Parathyroid adenoma (tissue), 2 donors: ENCODE results near the gene CEACAM1.
"Not testable (repeated sequence)": the region's sequence is repeated elsewhere in the genome, so short reads cannot be mapped to it uniquely, and the experiment has no call there.

Experiments used
- H2AFZ ChIP-seq: fragments of 300-600 bp; sonication (generic); one replicate; pipeline ENCODE4 v1.7.0; 2017; ENCODE audit warnings: antibody characterized with exemption, mild to moderate bottlenecking
- H3K27ac ChIP-seq: fragments of 300-600 bp; sonication (generic); one replicate; pipeline ENCODE4 v1.7.0; 2017
- H3K27me3 ChIP-seq: fragments of 300-600 bp; sonication (generic); one replicate; pipeline ENCODE4 v1.7.0; 2017; ENCODE audit warnings: low read length; ENCODE audit not compliant: control insufficient read depth, insufficient read depth
- H3K36me3 ChIP-seq: fragments of 300-600 bp; sonication (generic); one replicate; pipeline ENCODE4 v1.7.0; 2017; ENCODE audit warnings: low read length; ENCODE audit not compliant: control insufficient read depth, insufficient read depth
- H3K4me1 ChIP-seq: fragments of 300-600 bp; sonication (generic); one replicate; pipeline ENCODE4 v1.7.0; 2017; ENCODE audit warnings: control low read depth
- H3K4me2 ChIP-seq: fragments of 300-600 bp; sonication (generic); one replicate; pipeline ENCODE4 v1.7.0; 2017; ENCODE audit warnings: low read length
- H3K4me3 ChIP-seq: fragments of 300-600 bp; sonication (generic); one replicate; pipeline ENCODE4 v1.7.0; 2017; ENCODE audit warnings: low read depth, low read length
- H3K79me2 ChIP-seq: fragments of 300-600 bp; sonication (generic); one replicate; pipeline ENCODE4 v1.7.0; 2017; ENCODE audit warnings: control low read depth
- H3K9ac ChIP-seq: fragments of 300-600 bp; sonication (generic); one replicate; pipeline ENCODE4 v1.7.0; 2017; ENCODE audit warnings: mild to moderate bottlenecking
- H3K9me3 ChIP-seq: fragments of 300-600 bp; sonication (generic); one replicate; pipeline ENCODE4 v1.7.0; 2017; ENCODE audit warnings: low read length; ENCODE audit not compliant: control insufficient read depth
- CTCF ChIP-seq: fragments of 300-600 bp; sonication (generic); IDR thresholded peaks from one replicate; pipeline ENCODE4 v1.7.0; 2017; ENCODE audit warnings: antibody characterized with exemption, mild to moderate bottlenecking
- donor health status: primary hyperparathyroidism.

CEACAM1 gene

GRCh38 chr19:42560731-42561130, 32.5 kb upstream of the CEACAM1 start:
- Histone ChIP-seq H3K36me3 (no peaks in the 10 kb centered on the region), H3K9ac (no peak overlapping the region), H3K9me3 (no peaks in the 10 kb centered on the region), H3K4me3 (no peak overlapping the region), H3K27me3 (no peaks in the 10 kb centered on the region), H2AFZ (no peak overlapping the region), H3K79me2 (no peaks in the 10 kb centered on the region), H3K4me2 (no peak overlapping the region), H3K27ac (no peak overlapping the region), H3K4me1 (no peaks in the 10 kb centered on the region)
- TF ChIP-seq CTCF: no peak

- Histone ChIP-seq H3K36me3 (no peaks in the 10 kb centered on the region), H3K4me1 (no peaks in the 10 kb centered on the region), H3K4me2 (no peak overlapping the region), H3K9ac (no peak overlapping the region), H3K4me3 (no peak overlapping the region), H2AFZ (no peak overlapping the region), H3K9me3 (no peaks in the 10 kb centered on the region), H3K27me3 (no peaks in the 10 kb centered on the region), H3K79me2 (no peaks in the 10 kb centered on the region), H3K27ac (no peak overlapping the region)
- no peak for TF ChIP-seq CTCF
Measured at GRCh38 chr19:42558450-42559150, 30.3 kb upstream of the CEACAM1 start.

GRCh38 chr19:42557386-42557871, 29.1 kb upstream of the CEACAM1 start:
- H2AFZ ChIP-seq, H3K27me3 ChIP-seq, H3K4me1 ChIP-seq, H3K4me2 ChIP-seq, H3K36me3 ChIP-seq, H3K4me3 ChIP-seq, H3K27ac ChIP-seq, H3K9me3 ChIP-seq, H3K9ac ChIP-seq, H3K79me2 ChIP-seq: not testable (repeated sequence)

GRCh38 chr19:42555801-42556200, 27.5 kb upstream of the CEACAM1 start:
- Histone ChIP-seq H3K4me2 (no peak overlapping the region), H2AFZ (no peak overlapping the region), H3K79me2 (no peaks in the 10 kb centered on the region), H3K4me3 (no peak overlapping the region), H3K4me1 (no peaks in the 10 kb centered on the region), H3K27me3 (no peaks in the 10 kb centered on the region), H3K36me3 (no peaks in the 10 kb centered on the region), H3K9me3 (no peaks in the 10 kb centered on the region), H3K9ac (no peak overlapping the region), H3K27ac (no peak overlapping the region)
- TF ChIP-seq CTCF: no peak

GRCh38 chr19:42555317-42555716, 27.0 kb upstream of the CEACAM1 start:
- TF ChIP-seq CTCF: no peak
- H2AFZ ChIP-seq: no peak overlapping the region
- H3K9me3 ChIP-seq: no peaks in the 10 kb centered on the region
- no peak overlapping the region for H3K4me3 ChIP-seq
- no peaks in the 10 kb centered on the region for H3K79me2 ChIP-seq
- no peak overlapping the region for H3K27ac ChIP-seq
- no peaks in the 10 kb centered on the region for H3K36me3 ChIP-seq
- no peaks in the 10 kb centered on the region for H3K27me3 ChIP-seq
- H3K9ac ChIP-seq: no peak overlapping the region
- no peaks in the 10 kb centered on the region for H3K4me1 ChIP-seq
- H3K4me2 ChIP-seq: no peak overlapping the region
